BLaER1 (cell line): Measurements from ENCODE around the gene MAT2B.
A peak's percentile ranks its signal among the peaks of the same experiment; 100 is the strongest.

Source experiments
- H3K27ac ChIP-seq: shearing (Covaris generic); formaldehyde crosslinking; 2 replicates; pipeline ENCODE4 v1.8.1; 2022
- H3K27me3 ChIP-seq: shearing (Covaris generic); formaldehyde crosslinking; 2 replicates; pipeline ENCODE4 v1.8.1; 2022
- H3K36me3 ChIP-seq: shearing (Covaris generic); formaldehyde crosslinking; 2 replicates; pipeline ENCODE4 v1.8.1; 2022
- H3K4me1 ChIP-seq: shearing (Covaris generic); formaldehyde crosslinking; 2 replicates; pipeline ENCODE4 v1.8.1; 2022
- H3K4me2 ChIP-seq: shearing (Covaris generic); formaldehyde crosslinking; 2 replicates; pipeline ENCODE4 v1.8.1; 2022
- H3K4me3 ChIP-seq: shearing (Covaris generic); formaldehyde crosslinking; 2 replicates; pipeline ENCODE4 v1.8.1; 2022
- H3K9ac ChIP-seq: shearing (Covaris generic); formaldehyde crosslinking; 2 replicates; pipeline ENCODE4 v1.8.1; 2022
- H3K9me3 ChIP-seq: shearing (Covaris generic); formaldehyde crosslinking; 2 replicates; pipeline ENCODE4 v1.8.1; 2022
- H4K20me1 ChIP-seq: shearing (Covaris generic); formaldehyde crosslinking; 2 replicates; pipeline ENCODE4 v1.8.1; 2022
- Cebpa-rat ChIP-seq: shearing (Covaris generic); IDR thresholded peaks from 2 replicates; pipeline ENCODE4 v1.8.1; 2022

Gene MAT2B

GRCh38 chr5:163473635-163474243 lies 31.7 kb upstream of the MAT2B start:
- Histone ChIP-seq H3K4me3 (no peak overlapping the region), H3K9me3 (no peaks in the 10 kb centered on the region), H3K36me3 (peaks cover 76% of the 10 kb centered on the region), H3K27me3 (no peaks in the 10 kb centered on the region), H3K4me1 (no peaks in the 10 kb centered on the region), H3K4me2 (no peak overlapping the region), H3K9ac (no peak overlapping the region), H4K20me1 (no peaks in the 10 kb centered on the region), H3K27ac (no peak overlapping the region)
- TF ChIP-seq Cebpa-rat = no peak

GRCh38 chr5:163475411-163475810 lies 30.0 kb upstream of the MAT2B start:
- H3K27ac ChIP-seq = no peak overlapping the region
- H3K9ac ChIP-seq = no peak overlapping the region
- H3K4me1 ChIP-seq = no peaks in the 10 kb centered on the region
- peaks cover 74% of the 10 kb centered on the region for H3K36me3 ChIP-seq
- no peak overlapping the region for H3K4me3 ChIP-seq
- H3K27me3 ChIP-seq = no peaks in the 10 kb centered on the region
- H4K20me1 ChIP-seq = no peaks in the 10 kb centered on the region
- no peaks in the 10 kb centered on the region for H3K9me3 ChIP-seq
- no peak for TF ChIP-seq Cebpa-rat
- H3K4me2 ChIP-seq = no peak overlapping the region

GRCh38 chr5:163478126-163478981 lies 27.1 kb upstream of the MAT2B start:
- Histone ChIP-seq H3K4me3 (no peak overlapping the region), H3K4me1 (no peaks in the 10 kb centered on the region), H3K9me3 (no peaks in the 10 kb centered on the region), H3K9ac (no peak overlapping the region), H3K4me2 (no peak overlapping the region), H3K36me3 (peaks cover 74% of the 10 kb centered on the region), H3K27me3 (no peaks in the 10 kb centered on the region), H3K27ac (no peak overlapping the region), H4K20me1 (no peaks in the 10 kb centered on the region)
- TF ChIP-seq Cebpa-rat = no peak

- H3K4me3 ChIP-seq = no peak overlapping the region
- no peaks in the 10 kb centered on the region for H4K20me1 ChIP-seq
- no peak overlapping the region for H3K9ac ChIP-seq
- no peaks in the 10 kb centered on the region for H3K27me3 ChIP-seq
- no peak overlapping the region for H3K4me2 ChIP-seq
- H3K36me3 ChIP-seq = peaks cover 73% of the 10 kb centered on the region
- H3K27ac ChIP-seq = no peak overlapping the region
- H3K9me3 ChIP-seq = no peaks in the 10 kb centered on the region
- no peak for TF ChIP-seq Cebpa-rat
- H3K4me1 ChIP-seq = no peaks in the 10 kb centered on the region
These were observed 26.5 kb upstream of the MAT2B start for GRCh38 chr5:163478982-163479271.

GRCh38 chr5:163489055-163489744 lies 16.2 kb upstream of the MAT2B start:
- H3K27me3 ChIP-seq = no peaks in the 10 kb centered on the region
- H3K4me1 ChIP-seq = no peaks in the 10 kb centered on the region
- no peaks in the 10 kb centered on the region for H3K9me3 ChIP-seq
- H3K36me3 ChIP-seq = peaks cover 84% of the 10 kb centered on the region
- no peaks in the 10 kb centered on the region for H4K20me1 ChIP-seq
- H3K4me3 ChIP-seq = no peak overlapping the region
- no peak overlapping the region for H3K4me2 ChIP-seq
- no peak overlapping the region for H3K27ac ChIP-seq
- TF ChIP-seq Cebpa-rat = no peak
- H3K9ac ChIP-seq = no peak overlapping the region

GRCh38 chr5:163489745-163490075 lies 15.7 kb upstream of the MAT2B start:
- Histone ChIP-seq H3K36me3 (peaks cover 80% of the 10 kb centered on the region), H3K4me1 (no peaks in the 10 kb centered on the region)

GRCh38 chr5:163496286-163496685 lies 9.1 kb upstream of the MAT2B start:
- no peaks in the 10 kb centered on the region for H4K20me1 ChIP-seq
- H3K27ac ChIP-seq = no peak overlapping the region
- no peak overlapping the region for H3K4me2 ChIP-seq
- no peak overlapping the region for H3K9ac ChIP-seq
- H3K27me3 ChIP-seq = no peaks in the 10 kb centered on the region
- H3K36me3 ChIP-seq = peaks cover 27% of the 10 kb centered on the region
- no peaks in the 10 kb centered on the region for H3K4me1 ChIP-seq
- TF ChIP-seq Cebpa-rat = no peak
- no peak overlapping the region for H3K4me3 ChIP-seq
- H3K9me3 ChIP-seq = peaks cover 8% of the 10 kb centered on the region; the same call in 1 of the 2 replicates

More at GRCh38 chr5:163489745-163490075, 15.7 kb upstream of the MAT2B start:
- Histone ChIP-seq H3K4me3 (no peak overlapping the region), H3K9me3 (no peaks in the 10 kb centered on the region), H3K27ac (no peak overlapping the region), H3K4me2 (no peak overlapping the region), H4K20me1 (no peaks in the 10 kb centered on the region), H3K27me3 (no peaks in the 10 kb centered on the region), H3K9ac (no peak overlapping the region)
- no peak for TF ChIP-seq Cebpa-rat

- Histone ChIP-seq H3K4me1 (peaks cover 3% of the 10 kb centered on the region), H3K27me3 (no peaks in the 10 kb centered on the region), H3K4me3 (no peak overlapping the region), H3K36me3 (peaks cover 18% of the 10 kb centered on the region), H3K9me3 (peaks cover 8% of the 10 kb centered on the region; the same call in 1 of the 2 replicates), H3K27ac (no peak overlapping the region), H4K20me1 (no peaks in the 10 kb centered on the region), H3K4me2 (no peak overlapping the region), H3K9ac (no peak overlapping the region)
- no peak for TF ChIP-seq Cebpa-rat
These were observed 8.1 kb upstream of the MAT2B start for GRCh38 chr5:163497315-163497714.

GRCh38 chr5:163498886-163499285 lies 6.5 kb upstream of the MAT2B start:
- Histone ChIP-seq H4K20me1 (no peaks in the 10 kb centered on the region), H3K27ac (no peak overlapping the region), H3K27me3 (no peaks in the 10 kb centered on the region), H3K36me3 (0 out of 2 replicates have a peak, but pooled peaks cover 3% of the 10 kb centered on the region), H3K4me3 (no peak overlapping the region), H3K4me1 (peaks cover 10% of the 10 kb centered on the region), H3K9ac (no peak overlapping the region), H3K9me3 (peaks cover 8% of the 10 kb centered on the region; the same call in 1 of the 2 replicates), H3K4me2 (no peak overlapping the region)
- TF ChIP-seq Cebpa-rat = no peak

GRCh38 chr5:163502521-163502920 lies 2.9 kb upstream of the MAT2B start:
- Histone ChIP-seq H3K36me3 (no peaks in the 10 kb centered on the region), H3K9me3 (no peaks in the 10 kb centered on the region), H4K20me1 (peaks cover 19% of the 10 kb centered on the region), H3K4me1 (peaks cover 21% of the 10 kb centered on the region), H3K4me2 (peak overlapping the region; percentile 87), H3K9ac (peak overlapping the region; percentile 92), H3K27me3 (no peaks in the 10 kb centered on the region), H3K27ac (peak overlapping the region; percentile 90), H3K4me3 (peak overlapping the region; percentile 72)
- no peak for TF ChIP-seq Cebpa-rat
